H9 (cell line): ENCODE data around the gene RUSF1. TPM values are rescaled to one million over a fixed set of nuclear protein-coding genes. Genes with fewer than 3 reads are reported as not detected.

Experiments
- DNase-seq: peaks from one replicate; pipeline ENCODE4 v3.0.0-alpha.2; 2017
- H2AFZ ChIP-seq: one replicate; pipeline ENCODE4 v1.6.1; 2013; ENCODE audit warnings: mild to moderate bottlenecking, low read length, control low read depth, moderate library complexity
- H2AK5ac ChIP-seq: 2 replicates; pipeline ENCODE4 v1.6.1; 2013; ENCODE audit warnings: low read length, control low read depth, mixed read lengths; ENCODE audit not compliant: insufficient read length
- H2BK120ac ChIP-seq: one replicate; pipeline ENCODE4 v1.6.1; 2013; ENCODE audit warnings: low read depth, mild to moderate bottlenecking, low read length, control low read depth, inconsistent platforms; ENCODE audit not compliant: poor library complexity, severe bottlenecking
- H2BK12ac ChIP-seq: 2 replicates; pipeline ENCODE4 v1.6.1; 2013; ENCODE audit warnings: low read length, control low read depth, mixed read lengths, low read depth; ENCODE audit not compliant: insufficient read length
- H2BK15ac ChIP-seq: 2 replicates; pipeline ENCODE4 v1.6.1; 2013; ENCODE audit warnings: low read depth, low read length, control low read depth
- H2BK20ac ChIP-seq: one replicate; pipeline ENCODE4 v1.6.1; 2013; ENCODE audit warnings: low read depth, mild to moderate bottlenecking, low read length, control low read depth, inconsistent platforms; ENCODE audit not compliant: poor library complexity, severe bottlenecking
- H2BK5ac ChIP-seq: 2 replicates; pipeline ENCODE4 v1.6.1; 2013; ENCODE audit warnings: low read length, control low read depth, mixed read lengths; ENCODE audit not compliant: insufficient read length
- H3K14ac ChIP-seq: 2 replicates; pipeline ENCODE4 v1.6.1; 2013; ENCODE audit warnings: low read length, control low read depth; ENCODE audit not compliant: insufficient read depth
- H3K18ac ChIP-seq: 2 replicates; pipeline ENCODE4 v1.6.1; 2013; ENCODE audit warnings: low read depth, mild to moderate bottlenecking, mixed read lengths, low read length, control low read depth; ENCODE audit not compliant: insufficient read length
- H3K23ac ChIP-seq: 2 replicates; pipeline ENCODE4 v1.6.1; 2013; ENCODE audit warnings: low read length, control low read depth, mixed read lengths, low read depth; ENCODE audit not compliant: insufficient read length
- H3K23me2 ChIP-seq: 2 replicates; pipeline ENCODE4 v1.6.1; 2013; ENCODE audit warnings: low read depth, mild to moderate bottlenecking, mixed read lengths, low read length, control low read depth; ENCODE audit not compliant: insufficient read length, poor library complexity, severe bottlenecking
- H3K27ac ChIP-seq: 2 replicates; pipeline ENCODE4 v1.5.1; 2013; ENCODE audit warnings: low read length, control low read depth, mixed read lengths, low read depth; ENCODE audit not compliant: insufficient read length
- H3K27me3 ChIP-seq: 2 replicates; pipeline ENCODE4 v1.6.1; 2013; ENCODE audit warnings: low read length, control low read depth, inconsistent platforms; ENCODE audit not compliant: insufficient read depth
- H3K4ac ChIP-seq: 2 replicates; pipeline ENCODE4 v1.6.1; 2013; ENCODE audit warnings: low read depth, mild to moderate bottlenecking, control low read depth, inconsistent platforms, low read length, moderate library complexity
- H3K4me1 ChIP-seq: 2 replicates; pipeline ENCODE4 v1.6.1; 2013; ENCODE audit warnings: low read length, control low read depth, inconsistent platforms; ENCODE audit not compliant: insufficient read depth
- H3K4me2 ChIP-seq: 2 replicates; pipeline ENCODE4 v1.6.1; 2013; ENCODE audit warnings: low read length, control low read depth, mixed read lengths; ENCODE audit not compliant: insufficient read length, insufficient read depth
- H3K56ac ChIP-seq: 2 replicates; pipeline ENCODE4 v1.6.1; 2013; ENCODE audit warnings: low read depth, mild to moderate bottlenecking, mixed read lengths, low read length, control low read depth; ENCODE audit not compliant: insufficient read length
- H3K79me1 ChIP-seq: 2 replicates; pipeline ENCODE4 v1.6.1; 2013; ENCODE audit warnings: low read depth, mild to moderate bottlenecking, moderate library complexity, low read length, control low read depth, inconsistent platforms; ENCODE audit not compliant: insufficient read depth, poor library complexity, severe bottlenecking
- H3K79me2 ChIP-seq: 2 replicates; pipeline ENCODE4 v1.6.1; 2013; ENCODE audit warnings: low read length, control low read depth, inconsistent platforms; ENCODE audit not compliant: insufficient read depth
- H3K9ac ChIP-seq: 2 replicates; pipeline ENCODE4 v1.6.1; 2013; ENCODE audit warnings: low read length, control low read depth, mixed read lengths; ENCODE audit not compliant: insufficient read length; ENCODE audit errors: extremely low read depth
- H3K9me3 ChIP-seq: one replicate; pipeline ENCODE4 v1.6.1; 2013; ENCODE audit warnings: low read depth, low read length, inconsistent platforms; ENCODE audit not compliant: control insufficient read depth
- H3T11ph ChIP-seq: one replicate; pipeline ENCODE4 v1.6.1; 2013; ENCODE audit warnings: mild to moderate bottlenecking, low read length, control low read depth, inconsistent platforms
- H4K20me1 ChIP-seq: one replicate; pipeline ENCODE4 v1.6.1; 2013; ENCODE audit not compliant: control insufficient read depth, insufficient read length, insufficient read depth
- H4K5ac ChIP-seq: 2 replicates; pipeline ENCODE4 v1.6.1; 2013; ENCODE audit warnings: low read depth, mild to moderate bottlenecking, mixed read lengths, low read length, control low read depth; ENCODE audit not compliant: insufficient read length
- H4K8ac ChIP-seq: replicated peaks from 2 replicates; pipeline ENCODE4 v1.6.1; 2013; ENCODE audit warnings: low read length, control low read depth, mixed read lengths, low read depth; ENCODE audit not compliant: insufficient read length
- H4K91ac ChIP-seq: 2 replicates; pipeline ENCODE4 v1.6.1; 2013; ENCODE audit warnings: low read depth, mild to moderate bottlenecking, moderate library complexity, mixed read lengths, low read length, control low read depth; ENCODE audit not compliant: insufficient read length
- H3K27ac Mint-ChIP-seq, 3 experiments: 2 replicates in 2 of 3; 3 replicates in 1 of 3; pipeline ENCODE4 v1.8.0; 2020 to 2021; ENCODE audit warnings: mixed read lengths in 3 of 3, mild to moderate bottlenecking in 1 of 3, moderate library complexity in 1 of 3
- H3K27me3 Mint-ChIP-seq: 2 replicates; pipeline ENCODE4 v1.8.0; 2021; ENCODE audit warnings: low read depth, mild to moderate bottlenecking, moderate library complexity, mixed read lengths
- H3K36me3 Mint-ChIP-seq, 3 experiments: 2 replicates in 2 of 3; 3 replicates in 1 of 3; pipeline ENCODE4 v1.8.0; 2020 to 2021; ENCODE audit warnings: low read depth in 3 of 3, mixed read lengths in 3 of 3; ENCODE audit not compliant: insufficient read depth in 1 of 3
- H3K4me1 Mint-ChIP-seq, 2 experiments: 2 replicates each; pipeline ENCODE4 v1.8.0; 2020; ENCODE audit warnings: mixed read lengths in 2 of 2
- H3K4me3 Mint-ChIP-seq, 2 experiments: 2 replicates in 1 of 2; 3 replicates in 1 of 2; pipeline ENCODE4 v1.8.0; 2020 to 2021; ENCODE audit warnings: mild to moderate bottlenecking in 2 of 2, mixed read lengths in 2 of 2, moderate library complexity in 1 of 2
- H3K9me3 Mint-ChIP-seq, 2 experiments: 2 replicates in 1 of 2; 3 replicates in 1 of 2; pipeline ENCODE4 v1.8.0; 2020; ENCODE audit warnings: mild to moderate bottlenecking in 2 of 2, mixed read lengths in 2 of 2, moderate library complexity in 1 of 2
- WGBS: extraction: QIAGEN DNeasy Blood & Tissue Kit; methylation state at CpG from one replicate; pipeline ENCODE4 v1.1.7; 2013; ENCODE audit warnings: missing lambda C conversion rate, low lambda C conversion rate, mixed read lengths; ENCODE audit not compliant: insufficient read length; ENCODE audit errors: extremely low coverage; 5-methylcytosine and 5-hydroxymethylcytosine counted together
- total RNA-seq: library from RNA; stranded (reverse); gene quantifications from 2 replicates; pipeline ENCODE4 v1.2.1, GENCODE V29; 2021
- TF ChIP-seq, protein P1 (sequence below): fragments of 200-600 bp; sonication (generic); conservative IDR thresholded peaks from 3 replicates; pipeline ENCODE4 v1.8.0; 2021; ENCODE audit warnings: antibody characterized with exemption, mild to moderate bottlenecking

Gene RUSF1
- total RNA-seq, 1 experiment from 2014 or later = 33.4 TPM

GRCh38 chr16:31467151-31467773, 40.9 kb downstream of the RUSF1 start:
- H2AFZ ChIP-seq = no peak overlapping the region
- no peak overlapping the region for H2BK120ac ChIP-seq
- H3K9me3 Mint-ChIP-seq = peaks cover 0 to 2% of the 10 kb centered on the region in 2 experiments; a peak in 1 of 5 replicates
- H2AK5ac ChIP-seq = no peak overlapping the region
- H3K23ac ChIP-seq = no peak overlapping the region
- no peak overlapping the region; a peak in 1 of 5 replicates for H3K4me3 Mint-ChIP-seq
- H4K91ac ChIP-seq = no peak overlapping the region
- no peak overlapping the region for H4K8ac ChIP-seq
- no peaks in the 10 kb centered on the region for H4K20me1 ChIP-seq
- no peak overlapping the region for H3K9ac ChIP-seq
- H3K27ac ChIP-seq = no peak overlapping the region
- H3K27me3 Mint-ChIP-seq = peaks cover 7% of the 10 kb centered on the region
- no peak overlapping the region for H3K14ac ChIP-seq
- no peaks in the 10 kb centered on the region for H3K9me3 ChIP-seq
- H3K4me1 ChIP-seq = peaks cover 3% of the 10 kb centered on the region; the same call in 1 of the 2 replicates
- no peaks in the 10 kb centered on the region for H3K79me2 ChIP-seq
- no peaks in the 10 kb centered on the region for H3K27me3 ChIP-seq
- H4K5ac ChIP-seq = no peak overlapping the region
- peaks cover 7% of the 10 kb centered on the region in 2 experiments for H3K4me1 Mint-ChIP-seq
- TF ChIP-seq, protein P1, sequence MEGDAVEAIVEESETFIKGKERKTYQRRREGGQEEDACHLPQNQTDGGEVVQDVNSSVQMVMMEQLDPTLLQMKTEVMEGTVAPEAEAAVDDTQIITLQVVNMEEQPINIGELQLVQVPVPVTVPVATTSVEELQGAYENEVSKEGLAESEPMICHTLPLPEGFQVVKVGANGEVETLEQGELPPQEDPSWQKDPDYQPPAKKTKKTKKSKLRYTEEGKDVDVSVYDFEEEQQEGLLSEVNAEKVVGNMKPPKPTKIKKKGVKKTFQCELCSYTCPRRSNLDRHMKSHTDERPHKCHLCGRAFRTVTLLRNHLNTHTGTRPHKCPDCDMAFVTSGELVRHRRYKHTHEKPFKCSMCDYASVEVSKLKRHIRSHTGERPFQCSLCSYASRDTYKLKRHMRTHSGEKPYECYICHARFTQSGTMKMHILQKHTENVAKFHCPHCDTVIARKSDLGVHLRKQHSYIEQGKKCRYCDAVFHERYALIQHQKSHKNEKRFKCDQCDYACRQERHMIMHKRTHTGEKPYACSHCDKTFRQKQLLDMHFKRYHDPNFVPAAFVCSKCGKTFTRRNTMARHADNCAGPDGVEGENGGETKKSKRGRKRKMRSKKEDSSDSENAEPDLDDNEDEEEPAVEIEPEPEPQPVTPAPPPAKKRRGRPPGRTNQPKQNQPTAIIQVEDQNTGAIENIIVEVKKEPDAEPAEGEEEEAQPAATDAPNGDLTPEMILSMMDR = no peak
- no peak for DNase-seq
- H3K36me3 Mint-ChIP-seq = peaks cover 3 to 34% (median 29%) of the 10 kb centered on the region in 3 experiments
- H2BK12ac ChIP-seq = no peak overlapping the region
- no peak overlapping the region for H3K4me2 ChIP-seq
- H2BK20ac ChIP-seq = no peak overlapping the region
- no peak overlapping the region for H3K27ac Mint-ChIP-seq
- H3K79me1 ChIP-seq = no peaks in the 10 kb centered on the region
- no CpG with 5 or more reads among the region's 5 CpGs for whole genome bisulfite sequencing
- no peak overlapping the region for H3K18ac ChIP-seq
- peaks cover 6% of the 10 kb centered on the region for H3K23me2 ChIP-seq
- no peak overlapping the region for H2BK15ac ChIP-seq
- no peak overlapping the region for H3K4ac ChIP-seq
- H3K56ac ChIP-seq = no peak overlapping the region
- no peak overlapping the region for H2BK5ac ChIP-seq
- H3T11ph ChIP-seq = no peak overlapping the region
